ENCODE results near the gene GRIK4.

GRIK4 gene

DNA sequence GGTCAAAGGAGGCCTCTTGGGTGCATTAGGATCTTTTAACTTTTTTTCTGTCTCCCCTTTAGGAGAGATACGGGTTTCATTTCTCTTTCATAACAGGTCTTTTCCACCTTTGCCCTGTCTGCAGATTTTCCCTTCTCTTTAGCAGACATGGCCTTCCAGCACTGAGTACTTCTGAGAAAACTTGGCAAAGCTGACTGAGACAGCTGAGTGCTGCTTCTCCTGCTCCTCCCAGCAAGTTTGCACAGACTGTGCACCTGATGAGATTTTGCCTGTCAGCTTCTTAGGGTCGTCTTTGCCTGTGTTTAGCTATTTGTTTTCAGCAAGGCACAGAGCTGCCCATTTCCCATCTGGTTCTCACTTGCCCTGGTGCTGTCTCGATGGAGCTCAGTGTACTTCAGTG lies 424.8 kb downstream of the GRIK4 start:
- DNase-seq, result peak; percentile 7

DNA sequence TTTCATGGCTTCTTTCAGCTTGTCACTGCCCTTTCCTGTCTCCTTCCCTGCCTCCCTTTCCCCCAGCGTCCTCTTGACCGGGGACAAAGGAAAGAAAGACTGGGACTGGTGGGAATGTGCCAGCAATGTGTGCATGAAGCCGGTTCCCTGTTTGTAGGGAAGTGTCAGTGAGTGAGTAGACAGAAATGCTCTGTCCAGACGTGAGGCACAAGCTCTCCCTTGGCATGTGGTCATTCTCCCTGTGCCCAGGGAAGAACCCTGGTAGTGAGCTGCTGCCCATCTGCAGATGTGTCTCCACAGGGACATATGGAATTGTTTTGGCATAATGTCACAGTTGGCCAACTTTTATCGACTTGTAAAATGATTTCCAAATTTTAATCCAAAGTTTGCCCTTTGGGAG lies 426.0 kb downstream of the GRIK4 start:
- DNase-seq, result no peak

DNA sequence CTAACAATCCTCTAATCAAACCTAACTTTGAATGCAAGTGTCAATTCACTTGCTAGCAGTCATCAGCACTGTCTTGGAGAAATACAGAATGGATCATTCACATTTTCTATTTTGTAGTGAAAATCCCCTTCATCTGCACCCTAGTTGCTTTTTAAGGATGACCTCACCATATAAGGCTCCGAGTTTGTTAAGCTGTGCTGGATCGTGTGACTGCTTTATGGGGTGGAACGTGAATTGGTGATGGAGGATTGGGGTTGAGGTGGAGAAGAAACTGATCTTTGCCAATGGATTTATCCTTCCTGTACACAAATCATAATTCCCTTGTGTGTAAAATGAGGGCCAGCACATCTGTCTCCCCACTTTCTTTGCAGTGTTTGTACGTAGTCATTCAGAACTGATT lies 426.7 kb downstream of the GRIK4 start:
- no peak for DNase-seq

DNA sequence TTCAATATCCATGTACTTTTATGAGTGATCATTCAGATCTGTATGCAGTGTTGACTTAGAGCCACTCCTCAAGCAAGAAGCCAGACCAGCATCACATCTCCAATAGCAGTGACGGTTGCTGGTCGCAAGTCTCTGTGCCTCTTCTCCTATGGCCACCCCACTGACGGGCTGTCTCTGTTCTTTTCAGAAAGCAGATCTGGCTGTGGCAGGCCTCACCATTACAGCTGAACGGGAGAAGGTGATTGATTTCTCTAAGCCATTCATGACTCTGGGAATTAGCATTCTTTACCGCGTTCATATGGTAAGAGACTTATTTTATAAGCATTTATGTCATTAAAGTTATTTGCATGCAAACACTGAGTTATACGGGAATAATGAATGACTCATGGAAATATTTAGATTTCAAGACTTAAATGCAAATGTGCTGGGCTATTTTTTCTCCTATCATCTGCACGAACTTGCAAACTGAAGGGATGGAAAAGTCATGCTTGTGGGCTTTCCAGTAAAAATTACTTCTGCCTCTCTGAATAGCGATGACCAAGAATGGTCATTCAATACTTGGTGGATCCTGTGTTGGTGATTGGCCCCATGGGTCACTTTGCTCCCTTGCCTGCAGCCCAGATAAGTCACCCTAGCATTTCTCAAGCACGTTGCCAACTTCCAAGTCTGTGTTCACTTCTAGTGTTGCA lies 428.8 kb downstream of the GRIK4 start:
- DNase-seq, result no peak

DNA sequence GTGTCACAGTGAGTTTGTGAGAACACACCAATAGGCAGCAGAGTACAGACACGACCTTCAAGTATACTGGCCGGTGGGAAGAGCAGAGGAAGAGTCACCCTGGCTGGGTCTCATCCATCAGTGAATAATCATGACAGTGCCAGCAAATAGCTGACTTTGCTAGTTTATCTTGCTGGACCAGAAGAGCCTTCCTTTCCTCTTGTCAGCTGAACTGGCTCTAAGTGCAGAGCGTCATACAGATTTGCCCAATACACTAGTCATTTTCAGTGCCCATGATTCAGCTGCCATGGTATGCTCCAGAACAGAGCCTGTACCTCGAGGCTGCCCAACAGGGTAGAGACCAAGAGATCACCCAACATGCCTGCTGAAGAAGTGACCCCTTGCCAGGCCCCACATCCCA lies 429.5 kb downstream of the GRIK4 start:
- DNase-seq, result no peak

DNA sequence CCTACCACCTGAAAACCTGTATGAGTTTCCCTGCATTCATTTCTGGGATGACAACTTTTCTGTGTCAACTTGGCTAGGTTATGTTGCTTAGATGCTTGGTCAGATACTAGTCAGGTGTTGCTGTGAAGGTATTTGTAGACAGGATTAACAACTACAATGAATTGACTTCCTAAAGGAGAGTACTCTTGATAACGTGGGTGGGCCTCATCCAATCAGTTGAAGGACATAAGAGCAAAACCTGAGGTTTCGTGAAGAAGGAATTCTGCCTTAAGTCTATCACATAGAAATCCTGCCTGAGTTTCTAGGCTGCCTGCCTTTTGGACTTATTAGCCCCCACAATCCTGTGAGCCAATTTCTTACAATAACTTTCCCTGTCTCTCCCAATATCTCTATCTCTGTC lies 431.2 kb downstream of the GRIK4 start:
- DNase-seq, result no peak

DNA sequence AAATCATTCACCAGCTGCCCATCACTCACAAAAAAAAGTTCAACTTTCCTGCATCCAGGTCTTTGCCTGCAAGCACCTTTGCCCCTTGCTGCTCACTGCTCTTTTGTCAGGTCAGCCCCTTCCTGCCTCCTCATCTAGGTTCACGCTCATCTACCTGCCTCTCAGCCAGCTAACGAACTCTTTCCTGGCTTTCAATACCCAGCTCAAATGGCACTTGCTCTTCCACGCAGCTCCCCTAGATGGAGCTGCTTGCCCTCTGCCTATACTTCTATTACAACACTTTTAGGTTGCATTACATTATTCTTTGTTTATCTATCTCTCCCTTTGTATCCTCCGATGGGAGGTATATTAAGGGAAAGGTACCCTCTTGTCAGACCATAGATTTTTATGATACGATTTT lies 433.5 kb downstream of the GRIK4 start:
- DNase-seq, result no peak

DNA sequence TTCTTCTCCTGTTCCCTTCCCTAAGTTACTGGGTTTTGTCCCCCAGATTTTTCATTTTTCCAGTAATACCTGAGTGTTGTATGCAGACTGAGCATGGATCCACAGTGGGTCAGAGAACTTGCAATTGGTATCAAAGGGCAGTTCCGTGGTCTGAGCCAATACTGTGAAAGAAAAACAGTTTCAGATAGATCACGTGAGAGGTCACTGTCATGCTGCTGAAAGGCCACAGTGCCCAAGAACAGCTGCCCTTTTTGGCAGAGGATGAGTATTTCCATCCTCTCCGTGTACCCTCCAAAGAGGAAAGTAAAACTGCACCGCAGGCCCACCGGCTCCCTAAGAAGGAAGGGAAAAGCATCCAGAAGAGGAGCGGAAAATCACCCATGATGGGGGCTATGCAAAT lies 439.3 kb downstream of the GRIK4 start:
- DNase-seq, result no peak

DNA sequence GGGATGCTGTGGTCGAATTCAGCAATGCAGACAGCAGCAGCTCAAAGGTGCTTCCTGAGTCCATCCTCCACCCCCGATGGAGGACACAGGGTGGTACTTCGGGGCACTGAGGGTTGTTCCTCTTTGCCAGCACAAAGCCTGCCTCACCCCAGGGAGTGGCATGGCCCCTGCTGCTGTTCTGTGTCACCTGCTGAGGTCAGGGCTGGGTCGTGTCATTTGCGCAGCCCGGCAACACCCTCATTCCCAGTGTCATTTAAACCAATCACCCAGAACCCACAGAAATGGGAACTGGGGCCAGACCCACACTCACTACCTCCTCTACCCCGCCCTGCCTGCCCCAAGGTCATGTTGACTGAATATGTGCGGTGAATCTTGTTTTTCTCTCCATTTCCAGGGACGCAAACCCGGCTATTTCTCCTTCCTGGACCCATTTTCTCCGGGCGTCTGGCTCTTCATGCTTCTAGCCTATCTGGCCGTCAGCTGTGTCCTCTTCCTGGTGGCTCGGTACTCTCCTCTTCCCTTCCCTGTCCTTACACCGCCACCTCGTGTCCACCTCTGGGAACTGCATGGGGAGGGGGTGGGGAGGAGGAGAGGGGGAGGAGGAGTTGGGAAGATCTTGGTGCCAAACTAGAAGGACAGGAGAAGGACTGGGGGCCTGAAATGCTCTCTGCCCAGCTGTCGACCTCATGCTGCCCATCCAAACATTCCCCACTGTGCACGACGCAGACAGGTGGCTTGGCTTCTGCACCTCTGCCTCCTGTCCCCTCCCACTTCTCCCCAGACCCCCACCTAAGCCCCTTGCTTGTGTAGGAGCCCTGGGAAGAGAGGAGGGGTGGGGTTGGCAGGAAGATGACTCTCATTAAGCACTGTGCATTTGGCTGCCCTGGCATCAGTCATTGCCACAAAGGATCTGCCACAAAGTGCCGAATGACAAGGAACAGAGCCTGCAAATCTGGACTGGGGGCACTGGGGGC lies 441.2 kb downstream of the GRIK4 start:
- peak; percentile 65 for DNase-seq

DNA sequence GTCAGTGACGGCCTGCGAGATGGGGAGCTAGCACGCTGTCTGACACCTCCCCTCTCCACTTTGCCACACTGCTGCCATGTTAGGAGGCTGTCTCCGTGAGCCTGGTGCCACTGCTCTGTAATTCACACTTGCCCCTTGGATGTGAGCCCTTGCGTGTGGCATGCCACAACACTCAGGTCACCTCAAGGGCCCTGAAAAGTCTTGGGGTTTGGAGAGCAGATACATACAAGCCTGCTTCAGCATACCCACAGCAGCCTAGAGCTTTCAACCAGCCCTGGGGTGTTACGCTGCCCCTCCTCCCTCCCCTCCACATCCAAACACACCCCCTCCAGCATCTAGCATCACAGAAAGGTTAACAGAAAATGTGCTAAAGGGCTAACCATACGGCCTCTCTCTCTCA lies 442.8 kb downstream of the GRIK4 start:
- DNase-seq, result no peak

DNA sequence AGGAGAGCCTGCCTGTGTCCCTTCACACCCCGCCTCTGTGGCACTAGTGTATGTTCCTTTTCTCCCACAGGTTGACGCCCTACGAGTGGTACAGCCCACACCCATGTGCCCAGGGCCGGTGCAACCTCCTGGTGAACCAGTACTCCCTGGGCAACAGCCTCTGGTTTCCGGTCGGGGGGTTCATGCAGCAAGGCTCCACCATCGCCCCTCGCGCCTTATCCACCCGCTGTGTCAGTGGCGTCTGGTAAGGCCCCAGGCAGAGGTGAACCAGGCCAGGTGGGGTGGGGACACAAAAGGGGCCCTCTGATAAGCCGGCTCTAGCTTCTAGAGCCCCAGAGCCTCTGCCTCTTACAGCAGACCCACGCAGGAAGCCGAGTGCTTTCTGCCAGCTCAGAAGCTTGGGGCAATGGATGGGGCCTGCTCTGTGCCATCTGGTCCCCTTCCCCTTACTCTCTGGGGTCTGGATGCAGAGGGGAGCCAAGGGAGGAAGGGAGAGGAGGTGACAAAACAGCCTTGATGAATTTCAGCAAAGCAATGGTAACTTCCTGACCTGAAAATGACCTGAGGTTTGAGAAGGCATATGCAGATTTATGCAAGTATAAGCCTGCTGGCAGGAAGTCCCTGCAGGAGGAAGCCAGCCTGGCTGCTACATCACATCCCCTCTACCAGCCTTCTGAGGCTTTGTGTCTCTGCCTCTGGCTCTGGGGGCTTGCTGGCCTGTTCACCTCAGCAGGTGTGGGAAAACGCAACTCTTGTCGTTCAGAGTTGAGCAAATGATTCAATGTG lies 445.4 kb downstream of the GRIK4 start:
- DNase-seq, result no peak

DNA sequence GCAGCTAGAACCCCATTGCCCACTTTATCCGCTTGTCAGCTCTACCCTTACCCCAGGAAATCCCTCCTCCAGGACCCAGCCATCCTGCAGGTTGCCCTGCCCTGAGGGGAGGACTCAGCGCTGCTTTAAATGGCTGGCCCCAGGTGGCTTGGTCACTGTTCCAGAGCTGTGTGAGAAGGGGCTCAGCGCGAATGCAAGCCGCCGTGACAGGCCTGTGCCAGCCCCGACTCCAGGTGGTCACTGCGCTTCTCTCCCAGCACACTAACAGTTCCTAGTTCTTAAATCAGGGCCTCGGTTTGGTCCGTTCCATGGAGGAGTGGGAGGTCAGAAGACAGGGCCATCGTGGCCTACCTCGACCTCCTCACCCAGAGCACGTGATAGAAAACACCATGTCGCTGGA lies 446.6 kb downstream of the GRIK4 start:
- no peak for DNase-seq

DNA sequence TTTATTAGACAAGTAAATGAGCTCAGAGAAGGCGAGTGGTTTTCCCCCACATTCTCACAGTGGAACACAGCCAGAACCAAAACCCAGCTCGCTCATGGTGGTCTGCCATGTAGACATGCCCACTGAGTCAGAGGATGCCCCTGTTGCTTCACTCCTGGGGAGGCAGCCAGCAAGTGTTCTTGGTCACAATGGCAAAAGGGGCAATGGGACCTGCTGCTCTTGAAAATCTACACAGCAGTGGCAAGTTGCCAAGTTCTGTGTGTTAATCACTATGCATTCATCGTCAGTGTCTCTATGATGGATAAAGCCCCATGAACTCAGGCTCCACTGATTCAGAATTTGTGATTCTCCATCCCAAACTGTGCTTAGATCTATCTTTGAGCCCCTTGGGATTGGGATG lies 447.6 kb downstream of the GRIK4 start:
- no peak for DNase-seq

DNA sequence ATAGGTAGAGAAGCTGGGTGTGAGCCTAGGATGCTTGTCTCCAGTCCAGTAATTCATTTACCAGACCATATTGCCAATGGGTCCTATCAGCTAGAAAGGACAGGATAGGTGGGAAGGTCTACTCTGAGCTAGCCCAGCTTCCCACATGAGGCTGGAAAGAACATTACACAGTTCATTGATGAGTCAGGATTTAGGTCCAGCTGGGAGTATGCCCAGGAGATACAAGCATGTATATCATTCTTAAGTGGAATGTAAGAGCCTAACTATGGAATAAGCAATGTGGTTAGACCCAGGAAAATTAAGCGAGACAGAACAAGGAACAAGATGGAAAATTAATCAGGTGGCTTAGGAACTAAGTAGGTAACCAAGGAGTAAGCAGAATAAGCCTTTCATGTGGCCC lies 453.3 kb downstream of the GRIK4 start:
- DNase-seq, result no peak

DNA sequence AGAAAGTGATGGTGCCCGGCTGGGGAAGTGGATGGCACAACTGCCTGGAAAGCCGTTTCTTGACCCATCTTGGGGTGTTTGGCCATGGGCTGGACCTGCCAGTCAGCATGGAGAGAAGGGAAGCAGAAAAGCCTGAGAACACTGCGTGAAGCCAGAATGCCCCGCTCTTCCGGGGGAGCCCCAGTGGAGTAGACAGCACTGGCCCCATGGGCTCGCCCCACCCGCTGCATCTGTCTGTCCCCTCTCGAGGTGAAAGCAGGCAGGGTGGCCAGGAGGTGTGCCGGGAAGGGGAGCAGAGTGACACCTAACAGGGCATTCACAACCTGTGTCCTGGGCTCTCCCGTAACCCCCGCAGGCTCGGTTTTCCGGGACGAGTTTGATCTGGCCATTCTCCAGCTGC lies 455.3 kb downstream of the GRIK4 start:
- DNase-seq, result no peak

DNA sequence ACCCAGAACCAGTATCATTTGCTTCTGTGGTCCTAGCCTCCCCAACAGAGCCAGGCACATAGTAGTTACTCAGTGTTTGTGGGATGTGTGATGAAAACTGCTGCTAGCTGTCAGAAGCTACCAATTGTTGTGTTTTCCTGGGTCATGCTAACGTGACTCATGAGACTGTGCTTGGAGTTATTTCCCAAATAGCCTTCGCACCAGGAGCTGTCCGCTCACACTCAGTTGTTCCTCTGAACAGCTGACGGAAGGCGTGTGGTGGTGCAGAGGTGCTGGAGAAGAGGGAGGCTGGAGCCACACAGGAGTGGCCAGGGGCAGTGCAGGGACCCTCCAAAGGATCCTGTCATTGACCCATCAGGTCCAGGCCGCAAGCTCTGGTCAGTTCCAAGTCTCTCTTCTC lies 458.4 kb downstream of the GRIK4 start:
- no peak for DNase-seq

DNA sequence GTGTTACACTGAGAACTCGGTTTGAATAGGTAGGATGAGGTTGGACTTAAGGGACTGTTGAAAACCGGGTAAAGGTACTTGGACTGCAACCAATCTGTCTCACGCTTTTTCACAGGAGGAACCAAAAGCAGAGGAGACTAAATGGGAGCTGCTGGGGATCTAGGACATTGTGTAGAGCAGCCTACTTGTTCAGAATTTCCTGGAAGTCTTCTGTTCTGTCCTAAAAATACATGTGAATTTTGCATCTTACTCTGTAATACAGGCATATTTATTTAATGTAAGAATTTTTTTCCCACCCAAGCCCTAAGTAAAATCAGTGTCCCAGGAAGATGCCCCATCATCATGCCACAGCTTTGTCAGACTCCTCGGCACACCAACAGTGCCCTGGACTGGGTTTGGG lies 460.3 kb downstream of the GRIK4 start:
- DNase-seq, result no peak

DNA sequence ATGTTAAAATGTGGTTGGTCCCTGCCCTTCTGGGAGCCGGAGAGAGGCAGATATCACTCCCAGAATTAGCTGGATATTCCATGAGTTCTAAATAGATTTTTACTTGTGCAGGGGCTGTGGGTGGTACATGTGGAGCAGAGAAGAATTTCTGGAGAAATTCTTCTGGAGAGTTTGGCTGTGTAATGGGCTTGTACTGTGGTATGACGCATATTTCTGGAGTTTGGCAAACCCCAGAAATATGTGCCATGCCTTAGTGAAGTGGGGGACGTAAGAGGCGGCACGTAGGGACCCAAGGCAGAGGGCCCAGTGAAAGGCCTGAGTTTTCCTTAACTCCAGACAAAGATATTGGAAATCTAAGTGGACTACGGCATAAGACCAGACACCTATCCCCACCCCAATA lies 461.1 kb downstream of the GRIK4 start:
- no peak for DNase-seq

DNA sequence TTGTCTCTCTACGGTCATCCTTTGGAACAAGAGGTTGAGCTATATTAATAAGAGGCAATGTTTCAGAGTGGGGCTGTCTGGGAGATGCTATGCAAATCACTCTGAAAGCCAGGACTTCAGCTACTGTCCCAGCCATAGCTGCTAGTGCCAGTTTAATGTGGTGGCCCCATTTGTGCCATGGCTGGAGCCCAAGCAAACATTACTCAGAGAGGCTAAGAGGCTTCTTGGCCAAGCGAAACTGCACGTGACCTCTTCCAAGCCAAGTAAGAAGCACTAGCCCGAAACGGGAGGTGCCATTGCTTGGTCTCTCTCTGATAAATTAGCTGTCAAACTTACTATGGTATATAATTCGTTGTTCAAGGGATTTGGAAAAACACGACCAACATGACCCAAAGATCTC lies 462.0 kb downstream of the GRIK4 start:
- no peak for DNase-seq

DNA sequence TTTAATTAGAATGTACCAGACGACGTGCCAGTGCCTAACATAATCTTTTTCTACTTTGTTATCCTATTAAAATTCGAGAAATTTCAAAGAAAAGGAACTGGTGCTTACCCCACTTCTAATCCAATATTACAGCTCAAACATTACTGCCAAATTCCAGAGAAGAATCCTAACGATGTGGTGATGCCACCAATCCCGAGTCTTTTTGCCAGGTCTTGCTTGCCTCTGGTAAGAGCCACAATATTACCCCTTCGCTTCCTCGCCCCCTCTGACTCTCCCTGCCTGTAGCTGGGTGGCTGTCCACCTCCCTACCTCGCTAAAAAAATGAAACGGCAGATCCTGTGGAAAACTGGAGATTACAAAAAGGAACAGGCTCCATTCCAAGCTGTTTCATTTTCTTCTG lies 462.9 kb downstream of the GRIK4 start:
- DNase-seq, result no peak

DNA sequence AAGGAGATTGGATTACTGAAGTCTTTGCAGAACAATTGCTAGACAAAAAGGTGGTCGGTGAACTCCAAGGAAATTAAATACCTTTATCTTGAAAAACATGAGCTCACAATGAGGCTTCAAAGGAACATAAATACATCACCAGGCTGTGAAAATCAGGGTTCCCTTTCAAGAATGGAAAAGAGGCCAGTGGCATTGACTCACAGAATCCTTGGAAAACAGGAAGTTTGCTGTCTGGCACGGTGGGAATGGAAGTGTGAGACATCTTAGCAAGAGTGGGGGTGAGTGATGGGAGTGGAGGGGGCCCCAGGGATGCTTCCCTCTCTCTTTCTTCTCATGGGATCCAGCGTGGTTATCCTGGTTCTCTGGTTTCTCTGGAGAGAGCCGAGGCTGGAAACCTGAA lies 463.4 kb downstream of the GRIK4 start:
- DNase-seq, result no peak

DNA sequence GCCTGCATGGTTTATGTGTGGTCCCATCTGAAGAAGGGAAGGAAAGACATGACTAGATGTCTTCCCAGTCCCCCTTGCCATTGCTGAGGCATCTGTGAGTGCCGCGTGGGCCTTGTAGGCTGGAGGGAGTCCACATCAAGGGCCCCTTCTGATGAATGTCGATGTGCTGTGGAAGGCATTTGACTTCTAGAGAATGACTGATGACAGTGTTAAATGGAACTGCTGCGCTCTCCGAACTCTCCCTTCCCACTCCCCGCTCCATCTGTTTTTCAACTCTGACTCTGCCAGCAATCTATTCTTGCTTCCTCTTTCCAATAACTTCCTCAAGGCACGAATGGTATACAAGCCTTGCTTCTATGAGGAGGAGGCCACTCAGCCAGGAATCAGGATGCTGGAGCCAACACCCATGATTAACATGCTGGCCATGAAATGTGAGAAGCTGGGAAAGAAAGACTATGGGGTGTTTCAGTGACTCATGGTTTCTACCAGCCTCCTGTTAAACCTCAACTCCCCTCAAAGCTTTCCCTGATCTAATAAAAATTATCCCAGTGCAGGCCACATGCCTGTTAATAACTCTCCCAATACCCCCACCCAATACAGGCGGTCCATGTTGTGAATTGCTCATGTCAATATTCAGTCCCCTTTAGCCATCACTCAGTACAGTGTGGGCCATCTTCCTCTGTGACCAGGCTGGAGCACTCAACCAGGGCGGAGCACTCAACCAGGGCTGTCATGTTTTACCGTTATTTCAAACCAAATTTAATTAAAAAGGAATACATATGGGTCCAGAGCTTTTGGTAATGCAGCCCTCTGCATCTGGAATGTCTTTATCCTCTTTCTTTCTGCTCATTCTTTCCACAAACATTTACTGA lies 466.0 kb downstream of the GRIK4 start:
- no peak for DNase-seq

DNA sequence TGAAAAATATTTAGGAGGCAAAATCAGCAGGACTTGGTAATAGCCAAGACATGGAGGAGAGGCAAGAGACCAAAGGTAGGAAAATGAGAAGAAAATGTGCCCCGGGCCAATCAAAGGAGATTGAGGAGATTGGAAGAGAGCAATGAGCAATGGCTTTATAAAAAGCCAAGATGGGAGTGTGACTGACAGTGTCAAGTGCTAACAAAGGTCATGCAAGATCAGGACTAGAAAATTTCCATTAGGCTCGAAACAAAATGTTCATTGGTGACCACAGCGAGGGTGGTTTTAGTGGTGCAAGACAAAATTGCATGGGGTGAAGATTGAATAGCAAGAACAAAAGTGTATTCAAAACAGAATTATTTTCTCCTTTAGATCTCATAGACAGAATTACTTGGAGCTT lies 467.2 kb downstream of the GRIK4 start:
- no peak for DNase-seq

Data from RPMI8226 (cell line).